ENCODE measurements around the gene PPM1E.

PPM1E gene

GRCh38 chr17:59000022-59000421 lies 244.4 kb downstream of the PPM1E start:
- DNase-seq: no peak

- no peak for DNase-seq
Measured at GRCh38 chr17:59001158-59001814, 245.6 kb downstream of the PPM1E start.

GRCh38 chr17:59002126-59002525 lies 246.5 kb downstream of the PPM1E start:
- no peak for DNase-seq

GRCh38 chr17:59002848-59003247 lies 247.2 kb downstream of the PPM1E start:
- DNase-seq: no peak

- no peak for DNase-seq
Measured at GRCh38 chr17:59003860-59004259, 248.2 kb downstream of the PPM1E start.

- DNase-seq: peak; percentile 83
Measured at GRCh38 chr17:59004338-59005111, 248.9 kb downstream of the PPM1E start.

GRCh38 chr17:59007995-59008394 lies 252.3 kb downstream of the PPM1E start:
- no peak for DNase-seq

- no peak for DNase-seq
Measured at GRCh38 chr17:59008737-59009136, 253.1 kb downstream of the PPM1E start.

GRCh38 chr17:59010026-59010425 lies 254.4 kb downstream of the PPM1E start:
- DNase-seq: no peak

GRCh38 chr17:59011975-59012374 lies 256.3 kb downstream of the PPM1E start:
- DNase-seq: no peak

GRCh38 chr17:59018019-59018418 lies 262.4 kb downstream of the PPM1E start:
- no peak for DNase-seq

- DNase-seq: no peak
Measured at GRCh38 chr17:59024916-59025315, 269.3 kb downstream of the PPM1E start.

GRCh38 chr17:59026176-59026939 lies 270.7 kb downstream of the PPM1E start:
- no peak for DNase-seq

GRCh38 chr17:59027750-59028149 lies 272.1 kb downstream of the PPM1E start:
- no peak for DNase-seq

GRCh38 chr17:59028328-59028727 lies 272.7 kb downstream of the PPM1E start:
- no peak for DNase-seq

- no peak for DNase-seq
Measured at GRCh38 chr17:59030811-59031210, 275.2 kb downstream of the PPM1E start.

Data from OCI-M1 (cell line).